Neural crest cell (in vitro differentiated cells): Measurements from ENCODE around the gene ABCC12. TPM values are rescaled to one million over a fixed set of nuclear protein-coding genes. Genes with fewer than 3 reads are reported as not detected.

Experiments
- DNase-seq: peaks from one replicate; pipeline ENCODE4 v3.0.0; 2021; ENCODE audit warnings: low read depth, mixed read lengths, low spot score
- H3K27ac Mint-ChIP-seq: one replicate; pipeline ENCODE4 v1.8.0; 2021; ENCODE audit warnings: mild to moderate bottlenecking, mixed read lengths; ENCODE audit not compliant: unreplicated experiment
- H3K27me3 Mint-ChIP-seq: 2 replicates; pipeline ENCODE4 v1.8.0; 2021; ENCODE audit warnings: low read depth, mild to moderate bottlenecking, mixed read lengths
- H3K36me3 Mint-ChIP-seq: 2 replicates; pipeline ENCODE4 v1.8.0; 2021; ENCODE audit warnings: low read depth, mild to moderate bottlenecking, mixed read lengths
- H3K4me1 Mint-ChIP-seq: 2 replicates; pipeline ENCODE4 v1.8.0; 2021; ENCODE audit warnings: mixed read lengths
- H3K4me3 Mint-ChIP-seq: one replicate; pipeline ENCODE4 v1.8.0; 2021; ENCODE audit warnings: mild to moderate bottlenecking, mixed read lengths
- H3K9me3 Mint-ChIP-seq: 2 replicates; pipeline ENCODE4 v1.8.0; 2021; ENCODE audit warnings: mixed read lengths
- total RNA-seq: library from RNA; stranded (reverse); gene quantifications from 2 replicates; pipeline ENCODE4 v1.2.1, GENCODE V29; 2021
- TF ChIP-seq, protein P1 (sequence below): fragments of 200-600 bp; sonication (generic); conservative IDR thresholded peaks from 2 replicates; pipeline ENCODE4 v1.5.0; 2021; ENCODE audit warnings: antibody characterized with exemption, mild to moderate bottlenecking

Gene ABCC12
- total RNA-seq, 1 donor from 2014 or later = 0.07 TPM

DNA sequence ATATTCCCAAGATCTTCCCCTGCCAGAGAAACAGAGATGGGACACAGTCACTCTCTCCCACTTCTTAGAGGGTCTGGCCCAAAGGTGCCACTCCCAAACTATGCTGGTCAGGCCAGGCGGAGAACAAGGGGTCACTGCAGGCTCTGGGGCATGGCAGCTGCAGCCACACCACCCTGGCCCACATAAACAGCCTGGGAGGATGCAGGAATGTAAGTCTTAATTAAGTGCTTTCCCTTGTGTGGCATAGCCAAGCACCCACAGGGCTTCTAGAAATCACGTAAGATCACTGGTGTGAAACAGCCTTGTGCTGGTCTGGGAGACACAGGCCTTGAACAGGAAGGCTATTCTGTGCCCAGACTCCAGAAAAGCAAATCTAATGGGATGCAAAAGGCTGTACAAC lies 31.5 kb downstream of the ABCC12 start:
- H3K36me3 Mint-ChIP-seq = no peaks in the 10 kb centered on the region
- no peaks in the 10 kb centered on the region for H3K27me3 Mint-ChIP-seq
- no peak overlapping the region for H3K27ac Mint-ChIP-seq
- TF ChIP-seq, protein P1, sequence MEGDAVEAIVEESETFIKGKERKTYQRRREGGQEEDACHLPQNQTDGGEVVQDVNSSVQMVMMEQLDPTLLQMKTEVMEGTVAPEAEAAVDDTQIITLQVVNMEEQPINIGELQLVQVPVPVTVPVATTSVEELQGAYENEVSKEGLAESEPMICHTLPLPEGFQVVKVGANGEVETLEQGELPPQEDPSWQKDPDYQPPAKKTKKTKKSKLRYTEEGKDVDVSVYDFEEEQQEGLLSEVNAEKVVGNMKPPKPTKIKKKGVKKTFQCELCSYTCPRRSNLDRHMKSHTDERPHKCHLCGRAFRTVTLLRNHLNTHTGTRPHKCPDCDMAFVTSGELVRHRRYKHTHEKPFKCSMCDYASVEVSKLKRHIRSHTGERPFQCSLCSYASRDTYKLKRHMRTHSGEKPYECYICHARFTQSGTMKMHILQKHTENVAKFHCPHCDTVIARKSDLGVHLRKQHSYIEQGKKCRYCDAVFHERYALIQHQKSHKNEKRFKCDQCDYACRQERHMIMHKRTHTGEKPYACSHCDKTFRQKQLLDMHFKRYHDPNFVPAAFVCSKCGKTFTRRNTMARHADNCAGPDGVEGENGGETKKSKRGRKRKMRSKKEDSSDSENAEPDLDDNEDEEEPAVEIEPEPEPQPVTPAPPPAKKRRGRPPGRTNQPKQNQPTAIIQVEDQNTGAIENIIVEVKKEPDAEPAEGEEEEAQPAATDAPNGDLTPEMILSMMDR = no peak
- H3K9me3 Mint-ChIP-seq = peaks cover 4% of the 10 kb centered on the region
- no peak for DNase-seq
- no peak overlapping the region for H3K4me3 Mint-ChIP-seq
- H3K4me1 Mint-ChIP-seq = peaks cover 18% of the 10 kb centered on the region

DNA sequence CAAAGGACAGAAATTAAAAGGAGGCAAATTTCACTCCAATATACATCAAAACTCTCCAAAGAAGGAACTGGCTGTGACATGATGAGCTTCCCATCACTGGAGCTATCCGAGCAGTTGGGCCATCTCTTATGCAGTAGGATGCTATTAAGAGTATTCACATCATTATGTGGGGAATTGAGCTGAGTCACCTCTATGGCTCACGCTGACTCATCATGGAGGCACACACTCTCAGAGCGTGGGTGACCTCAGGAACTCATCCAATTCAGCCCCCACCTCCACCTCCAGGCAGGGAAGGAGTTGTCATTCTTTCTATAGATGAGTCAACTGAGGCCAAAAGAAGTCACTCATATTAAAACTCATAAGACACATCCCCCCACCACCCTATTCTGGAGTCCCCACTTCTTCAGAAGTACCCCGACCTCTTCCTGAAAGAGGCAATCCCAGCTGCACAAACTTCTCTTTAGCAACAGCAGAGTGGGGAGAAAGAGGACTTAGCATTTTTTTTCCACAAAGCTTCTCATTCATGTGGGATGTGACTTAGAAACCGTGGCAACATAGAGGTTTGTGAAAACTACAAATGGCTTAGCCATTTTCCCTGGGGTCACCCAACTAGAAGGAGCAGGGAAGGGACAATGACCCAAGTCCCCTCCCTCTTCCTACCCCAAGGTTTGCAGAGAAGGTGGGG lies 32.5 kb downstream of the ABCC12 start:
- TF ChIP-seq, protein P1 = no peak
- Mint-ChIP-seq H3K27ac (no peak overlapping the region), H3K9me3 (peaks cover 4% of the 10 kb centered on the region), H3K27me3 (no peaks in the 10 kb centered on the region), H3K36me3 (no peaks in the 10 kb centered on the region), H3K4me3 (no peak overlapping the region), H3K4me1 (peaks cover 26% of the 10 kb centered on the region)
- no peak for DNase-seq

DNA sequence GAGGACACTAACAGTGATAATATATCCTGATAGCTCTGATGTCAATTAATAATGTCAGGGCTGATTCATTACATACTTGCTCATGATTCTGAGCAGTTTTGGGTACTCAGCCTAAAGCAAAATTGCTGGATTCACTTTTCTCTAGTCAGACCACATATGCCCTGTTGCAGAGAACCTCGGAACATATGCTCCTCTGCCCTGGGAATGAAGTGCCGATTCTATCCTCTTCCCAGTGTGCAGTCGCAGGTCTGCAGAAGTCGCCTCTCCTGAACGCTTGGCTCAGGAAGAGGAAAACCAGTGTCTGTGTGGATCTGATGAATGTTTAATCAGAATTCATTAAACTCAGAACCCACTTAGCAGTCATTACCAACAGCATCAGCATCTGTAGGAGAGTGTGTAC lies 34.5 kb downstream of the ABCC12 start:
- no peak overlapping the region for H3K4me3 Mint-ChIP-seq

DNA sequence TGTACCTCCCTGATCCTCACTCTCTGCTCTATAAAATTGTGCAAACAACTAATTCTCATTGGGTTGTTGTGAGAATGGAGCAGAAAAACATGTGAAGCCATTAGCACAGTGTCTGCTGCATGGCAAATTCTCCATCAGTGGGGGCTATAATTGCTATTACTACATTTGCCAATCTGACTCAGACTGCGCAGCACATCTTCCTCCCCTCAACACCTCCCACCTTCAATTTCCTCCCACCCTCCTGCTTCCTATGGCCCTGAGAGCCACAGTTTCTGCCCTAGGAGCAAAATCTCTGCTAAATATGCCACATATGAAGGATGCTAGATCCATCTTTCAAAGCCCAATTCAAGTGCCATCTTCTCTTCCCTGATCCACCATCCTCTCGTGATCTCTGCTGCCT lies 37.0 kb downstream of the ABCC12 start:
- Mint-ChIP-seq H3K4me1 (peaks cover 35% of the 10 kb centered on the region), H3K27ac (no peak overlapping the region), H3K27me3 (no peaks in the 10 kb centered on the region), H3K36me3 (no peaks in the 10 kb centered on the region), H3K4me3 (no peak overlapping the region), H3K9me3 (no peaks in the 10 kb centered on the region)
- DNase-seq = no peak
- TF ChIP-seq, protein P1 = no peak

More for the DNA sequence above, 34.5 kb downstream of the ABCC12 start:
- Mint-ChIP-seq H3K27ac (no peak overlapping the region), H3K4me1 (peaks cover 36% of the 10 kb centered on the region), H3K9me3 (peaks cover 4% of the 10 kb centered on the region), H3K36me3 (no peaks in the 10 kb centered on the region), H3K27me3 (no peaks in the 10 kb centered on the region)
- DNase-seq = no peak
- TF ChIP-seq, protein P1 = no peak

DNA sequence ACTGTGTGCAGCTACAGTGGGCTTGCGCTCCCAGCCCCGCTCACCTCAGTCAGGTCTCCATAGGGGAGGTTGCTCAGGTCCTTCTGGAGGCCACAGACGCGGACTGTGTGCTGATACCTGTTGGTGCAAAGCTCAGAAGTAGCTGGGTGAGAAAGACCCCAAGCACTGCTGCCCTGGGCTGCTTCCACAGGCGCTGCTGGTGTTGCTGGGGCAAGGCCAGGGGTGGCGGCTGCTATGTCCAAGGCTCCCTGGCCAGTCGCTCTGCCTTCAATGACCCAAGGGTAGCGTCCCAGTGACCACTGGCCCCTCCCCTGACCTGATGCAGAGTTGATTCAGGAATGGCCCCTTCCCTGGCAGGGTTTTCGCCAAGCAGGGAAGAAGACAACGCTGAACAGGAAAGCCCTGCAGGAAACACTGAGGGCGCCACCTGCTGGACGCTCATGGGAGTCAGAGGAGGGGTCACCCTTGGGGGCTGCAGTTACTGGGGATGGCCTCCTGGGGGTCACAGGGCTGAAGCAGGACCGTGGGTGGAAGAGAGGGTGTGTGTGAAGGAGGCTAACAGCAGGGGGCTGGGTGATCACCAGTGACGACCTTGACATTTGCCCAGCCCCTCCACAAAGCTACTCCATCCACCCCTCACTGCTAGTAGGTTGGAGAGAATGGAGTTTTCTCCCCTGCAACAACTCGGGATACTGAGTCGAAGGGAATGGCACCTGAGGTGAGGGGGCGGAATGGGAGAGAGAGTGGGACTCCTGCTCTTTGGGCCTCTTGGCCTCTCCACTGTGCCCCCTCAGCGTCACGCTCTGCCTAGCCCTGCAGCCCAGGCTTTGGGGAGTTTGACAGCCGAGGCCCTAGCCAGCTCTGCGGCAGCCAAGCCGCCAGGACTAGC lies 38.3 kb downstream of the ABCC12 start:
- TF ChIP-seq, protein P1 = peak; percentile 83
- DNase-seq = peak; percentile 96
- Mint-ChIP-seq H3K27ac (peak overlapping the region; percentile 43), H3K4me1 (peaks cover 30% of the 10 kb centered on the region), H3K4me3 (no peak overlapping the region), H3K27me3 (no peaks in the 10 kb centered on the region), H3K9me3 (no peaks in the 10 kb centered on the region), H3K36me3 (no peaks in the 10 kb centered on the region)
